HepG2 (cell line): ENCODE measurements around the gene INAFM1. TPM values are rescaled to one million over a fixed set of nuclear protein-coding genes. Genes with fewer than 3 reads are reported as not detected.
A peak's percentile ranks its signal among the peaks of the same experiment; 100 is the strongest.

Experiments
- ATF1 ChIP-seq: IDR thresholded peaks from 2 replicates; pipeline ENCODE4 v1.6.1; 2016; ENCODE audit warnings: mild to moderate bottlenecking, control low read depth
- BCLAF1 ChIP-seq: fragments of 450-650 bp; IDR thresholded peaks from 2 replicates; pipeline ENCODE4 v1.6.1; 2017; ENCODE audit warnings: mild to moderate bottlenecking
- FOXP1 ChIP-seq, 2 experiments: fragments of 450-650 bp in 1 of 2; IDR thresholded peaks; 2 replicates each; pipeline ENCODE4 v1.6.1; 2017 to 2018; ENCODE audit warnings: antibody characterized with exemption in 1 of 2
- GRHL1 ChIP-seq: sonication (generic); formaldehyde crosslinking; conservative IDR thresholded peaks from 2 replicates; pipeline ENCODE4 v1.8.0; 2022; ENCODE audit warnings: missing genetic modification reagents
- JUND ChIP-seq: sonication (generic); formaldehyde crosslinking; IDR thresholded peaks from 2 replicates; pipeline ENCODE4 v1.8.0; 2022; ENCODE audit warnings: mild to moderate bottlenecking, missing genetic modification reagents
- MEIS2 ChIP-seq: sonication (generic); formaldehyde crosslinking; IDR thresholded peaks from 2 replicates; pipeline ENCODE4 v1.9.0; 2021; ENCODE audit warnings: mild to moderate bottlenecking, missing genetic modification reagents
- NR2F2 ChIP-seq: IDR thresholded peaks from 2 replicates; pipeline ENCODE4 v1.6.1; 2012; ENCODE audit warnings: low read depth, inconsistent platforms, borderline replicate concordance
- RCOR2 ChIP-seq: IDR thresholded peaks from 2 replicates; pipeline ENCODE4 v1.6.1; 2016; ENCODE audit warnings: missing biosample characterization, missing genetic modification reagents
- TCF12 ChIP-seq, 2 experiments: fragments of 450-650 bp in 1 of 2; sonication (generic) in 1 of 2; formaldehyde crosslinking in 1 of 2; IDR thresholded peaks; 2 replicates each; pipeline versions ENCODE4 v1.6.1 to v1.8.0; 2017 to 2022; ENCODE audit warnings: antibody characterized with exemption in 1 of 2, mild to moderate bottlenecking in 1 of 2, missing genetic modification reagents in 1 of 2, moderate library complexity in 1 of 2
- THAP8 ChIP-seq: sonication (generic); formaldehyde crosslinking; IDR thresholded peaks from 2 replicates; pipeline ENCODE4 v1.5.1; 2020; ENCODE audit warnings: missing genetic modification reagents, mild to moderate bottlenecking, borderline replicate concordance
- ZNF124 ChIP-seq: sonication (generic); formaldehyde crosslinking; IDR thresholded peaks from 2 replicates; pipeline ENCODE4 v1.4.0; 2020; ENCODE audit warnings: missing genetic modification reagents
- ZNF251 ChIP-seq: sonication (generic); formaldehyde crosslinking; IDR thresholded peaks from 2 replicates; pipeline ENCODE4 v1.9.0; 2021; ENCODE audit warnings: mild to moderate bottlenecking, missing genetic modification reagents
- ZNF335 ChIP-seq: sonication (generic); formaldehyde crosslinking; IDR thresholded peaks from 2 replicates; pipeline ENCODE4 v1.4.0; 2020; ENCODE audit warnings: missing genetic modification reagents
- ZNF549 ChIP-seq: sonication (generic); formaldehyde crosslinking; IDR thresholded peaks from 2 replicates; pipeline ENCODE4 v1.5.0; 2020; ENCODE audit warnings: missing genetic modification reagents
- ZNF558 ChIP-seq: sonication (generic); formaldehyde crosslinking; IDR thresholded peaks from 2 replicates; pipeline ENCODE4 v1.9.0; 2022; ENCODE audit warnings: mild to moderate bottlenecking, missing genetic modification reagents, borderline replicate concordance
- ZNF562 ChIP-seq: sonication (generic); formaldehyde crosslinking; IDR thresholded peaks from 2 replicates; pipeline ENCODE4 v1.8.0; 2022; ENCODE audit warnings: missing genetic modification reagents, borderline replicate concordance
- ZNF761 ChIP-seq: sonication (generic); formaldehyde crosslinking; conservative IDR thresholded peaks from 2 replicates; pipeline ENCODE4 v1.4.0; 2020; ENCODE audit warnings: mild to moderate bottlenecking, missing genetic modification reagents
- ZNF776 ChIP-seq: sonication (generic); formaldehyde crosslinking; IDR thresholded peaks from 2 replicates; pipeline ENCODE4 v1.4.0; 2020; ENCODE audit warnings: mild to moderate bottlenecking, missing genetic modification reagents
- ZNF879 ChIP-seq: sonication (generic); formaldehyde crosslinking; IDR thresholded peaks from 2 replicates; pipeline ENCODE4 v1.8.1; 2023; ENCODE audit warnings: missing genetic modification reagents
- ZXDC ChIP-seq: sonication (generic); formaldehyde crosslinking; IDR thresholded peaks from 2 replicates; pipeline ENCODE4 v1.5.0; 2020; ENCODE audit warnings: mild to moderate bottlenecking, missing genetic modification reagents
- polyA plus RNA-seq, 8 experiments: library from polyadenylated mRNA; depleted of rRNA in 3 of 8; stranded (reverse) in 7 of 8; unstranded in 1 of 8; fragments of >200 nt; fragmentation: Illumina TruSeq in 4 of 8; extraction: Trizol in 4 of 8; gene quantifications; 2 replicates each; pipeline versions ENCODE4 v1.2.1 to v1.2.3, GENCODE V29; 2011 to 2016; ENCODE audit warnings: low read depth in 4 of 8, missing spikeins in 1 of 8, mixed read lengths in 1 of 8; ENCODE audit not compliant: insufficient read depth in 1 of 8
- total RNA-seq, 5 experiments: library from RNA; depleted of rRNA; stranded (reverse); fragments of >200 nt; fragmentation: Illumina TruSeq; extraction: Trizol; gene quantifications; 2 replicates each; pipeline ENCODE4 v1.2.3, GENCODE V29; 2016; ENCODE audit warnings: low read depth in 1 of 5

The INAFM1 gene
- total and polyA plus RNA-seq, 2 of the 13 experiments (the other 11 are each of a cell fraction or from before 2014, with no cell fraction given), result 0.88 to 1.9 TPM

DNA sequence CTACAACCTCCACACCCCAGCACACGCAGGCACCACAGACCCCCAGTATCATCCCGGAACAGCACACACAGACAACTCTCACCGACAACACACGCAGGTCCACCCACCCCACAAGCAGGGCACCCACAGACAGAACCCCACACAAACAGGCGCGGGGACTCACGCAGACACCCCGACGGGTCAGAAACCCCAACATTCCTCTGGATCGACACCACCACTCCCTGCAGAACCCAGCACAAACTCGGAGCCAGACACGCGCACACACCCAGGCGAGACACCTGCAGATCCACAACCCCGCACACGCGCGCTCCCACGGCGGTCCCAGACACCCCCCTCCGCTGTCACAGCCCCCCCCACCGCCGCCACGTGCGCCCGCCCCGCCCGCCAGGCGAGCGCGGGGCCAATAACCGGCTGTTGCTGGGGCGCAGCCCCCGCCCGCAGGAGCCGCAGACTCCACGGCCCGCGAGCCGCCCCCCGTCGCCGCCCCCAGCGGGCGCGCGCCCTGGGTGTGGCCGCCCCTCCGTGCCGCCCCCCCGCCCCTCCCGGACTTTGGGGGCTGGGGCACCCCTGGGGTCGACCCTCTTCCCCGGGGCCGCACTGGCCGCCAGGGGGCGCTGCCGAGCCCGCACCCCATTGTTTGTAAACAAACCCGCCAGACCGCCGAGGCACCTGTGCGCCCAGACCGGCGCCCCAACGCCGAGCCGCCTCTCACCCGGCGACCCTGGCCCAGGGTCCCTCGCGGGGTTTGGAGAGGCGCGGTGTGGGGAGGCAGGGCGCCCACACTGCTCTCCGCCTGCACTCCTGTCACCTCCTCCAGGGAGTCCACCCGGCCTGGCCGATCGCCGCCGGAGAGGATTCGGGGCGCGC is 44.4 kb upstream of the INAFM1 start (continued):
- TF ChIP-seq BCLAF1, result no peak
- TF ChIP-seq ZNF558 (CRISPR knock-in tag), result 0 out of 2 replicates have a peak, but pooled peaks have one; percentile 11
- no peak for TF ChIP-seq ZNF776 (CRISPR knock-in tag)
- TF ChIP-seq ZNF251 (CRISPR knock-in tag), result no peak
- no peak for TF ChIP-seq ZNF124
- no peak for TF ChIP-seq MEIS2 (CRISPR knock-in tag)
- TF ChIP-seq ZXDC (CRISPR knock-in tag), result no peak
- no peak for TF ChIP-seq ZNF761
- no peak for TF ChIP-seq NR2F2
- no peak for TF ChIP-seq TCF12 (IDR thresholded peaks at IDR 0.05)
- TF ChIP-seq TCF12 (CRISPR knock-in tag; IDR thresholded peaks at IDR 0.05), result no peak; the same call in 1 of the 2 replicates
- no peak for TF ChIP-seq GRHL1 (CRISPR knock-in tag)
- no peak for TF ChIP-seq ZNF549 (CRISPR knock-in tag)
- no peak for TF ChIP-seq THAP8 (CRISPR knock-in tag)
- TF ChIP-seq ZNF879 (CRISPR knock-in tag), result 0 out of 2 replicates have a peak, but pooled peaks have one; percentile 0
- TF ChIP-seq ZNF562 (CRISPR knock-in tag), result no peak
- TF ChIP-seq ZNF335 (CRISPR knock-in tag), result no peak
- no peak for TF ChIP-seq FOXP1 (IDR thresholded peaks at IDR 0.05)
- TF ChIP-seq FOXP1 (CRISPR knock-in tag; IDR thresholded peaks at IDR 0.05), result peak; percentile 66
- TF ChIP-seq RCOR2, result no peak
- 0 out of 2 replicates have a peak, but pooled peaks have one; percentile 8 for TF ChIP-seq JUND (CRISPR knock-in tag)
- TF ChIP-seq ATF1 (CRISPR knock-in tag), result no peak
